Ascending aorta (tissue), 2 donors: ENCODE results near the gene ZNF124. TPM values are rescaled to one million over a fixed set of nuclear protein-coding genes. Genes with fewer than 3 reads are reported as not detected.
"Not testable (repeated sequence)": the region's sequence is repeated elsewhere in the genome, so short reads cannot be mapped to it uniquely, and the experiment has no call there.

ENCODE experiments used
- DNase-seq, 2 donors: peaks; one replicate each; pipeline ENCODE4 v3.0.0-alpha.2; 2019; ENCODE audit warnings: low spot score in 2 of 2
- H3K27ac ChIP-seq, 2 donors: fragments of 200-600 bp; sonication (generic); one replicate each; pipeline ENCODE4 v1.5.1; 2016 to 2017; ENCODE audit warnings: mild to moderate bottlenecking in 1 of 2
- H3K27me3 ChIP-seq: fragments of 200-600 bp; sonication (generic); one replicate; pipeline ENCODE4 v1.5.1; 2017
- H3K36me3 ChIP-seq, 2 donors: fragments of 200-600 bp; sonication (generic); one replicate each; pipeline ENCODE4 v1.5.1; 2016
- H3K4me1 ChIP-seq, 2 donors: fragments of 200-600 bp; sonication (generic); one replicate each; pipeline ENCODE4 v1.5.1; 2016 to 2017; ENCODE audit warnings: mild to moderate bottlenecking in 1 of 2
- H3K4me3 ChIP-seq, 2 donors: fragments of 200-600 bp; sonication (generic); one replicate each; pipeline ENCODE4 v1.5.1; 2016 to 2017; ENCODE audit warnings: mild to moderate bottlenecking in 1 of 2
- H3K9me3 ChIP-seq, 2 donors: fragments of 200-600 bp; sonication (generic); one replicate each; pipeline ENCODE4 v1.5.1; 2016
- CTCF ChIP-seq, 3 experiments: fragments of 200-600 bp in 2 of 3; fragments of 450-650 bp in 1 of 3; sonication (generic) in 2 of 3; IDR thresholded peaks; one replicate each; pipeline ENCODE4 v1.5.1; 2016 to 2019; ENCODE audit warnings: antibody characterized with exemption in 3 of 3, mild to moderate bottlenecking in 1 of 3, moderate library complexity in 1 of 3
- intact Hi-C: fragments of 100-400 bp; cut with DNase I; formaldehyde crosslinking; loops from one replicate; pipeline ENCODE4 v1.15.1; 2023
- total RNA-seq: library from RNA; depleted of rRNA; stranded (reverse); fragments of >200 nt; gene quantifications from one replicate; pipeline ENCODE4 v1.1.0, GENCODE V29; 2016

The ZNF124 gene
- total RNA-seq, 1 donor from 2014 or later, result 33.1 TPM

GRCh38 chr1:247182994-247183393 lies 11.2 kb upstream of the ZNF124 start:
- TF ChIP-seq CTCF (IDR thresholded peaks at IDR 0.05), result no peak
- H3K27me3 ChIP-seq, result no peaks in the 10 kb centered on the region
- no peak for DNase-seq
- H3K4me3 ChIP-seq, result no peak overlapping the region
- no peak overlapping the region for H3K27ac ChIP-seq
- intact Hi-C loops, result no loop called here
- no peaks in the 10 kb centered on the region for H3K4me1 ChIP-seq
- peaks cover 14 to 44% of the 10 kb centered on the region in 2 donors for H3K9me3 ChIP-seq
- peaks cover 0 to 10% of the 10 kb centered on the region in 2 donors for H3K36me3 ChIP-seq

GRCh38 chr1:247180581-247180980 lies 8.8 kb upstream of the ZNF124 start:
- intact Hi-C loops, result no loop called here
- H3K36me3 ChIP-seq, result no peaks in the 10 kb centered on the region
- DNase-seq, result no peak
- peaks cover 14 to 19% of the 10 kb centered on the region in 2 donors for H3K9me3 ChIP-seq
- no peak for TF ChIP-seq CTCF (IDR thresholded peaks at IDR 0.05)
- H3K27me3 ChIP-seq, result no peaks in the 10 kb centered on the region
- H3K4me1 ChIP-seq, result no peaks in the 10 kb centered on the region
- no peak overlapping the region for H3K4me3 ChIP-seq
- H3K27ac ChIP-seq, result no peak overlapping the region

- no peak overlapping the region for H3K4me3 ChIP-seq
- no peaks in the 10 kb centered on the region for H3K27me3 ChIP-seq
- no peak for DNase-seq
- no peaks in the 10 kb centered on the region for H3K36me3 ChIP-seq
- TF ChIP-seq CTCF (IDR thresholded peaks at IDR 0.05), result no peak
- H3K27ac ChIP-seq, result no peak overlapping the region
- no peaks in the 10 kb centered on the region for H3K9me3 ChIP-seq
- H3K4me1 ChIP-seq, result no peaks in the 10 kb centered on the region
- intact Hi-C loops, result no loop called here
Measured at GRCh38 chr1:247177755-247178154, 5.9 kb upstream of the ZNF124 start.

- Histone ChIP-seq H3K9me3 (no peaks in the 10 kb centered on the region), H3K4me1 (no peaks in the 10 kb centered on the region), H3K36me3 (no peaks in the 10 kb centered on the region), H3K4me3 (no peak overlapping the region), H3K27ac (no peak overlapping the region), H3K27me3 (no peaks in the 10 kb centered on the region)
- intact Hi-C loops, result no loop called here
- no peak for TF ChIP-seq CTCF (IDR thresholded peaks at IDR 0.05)
- DNase-seq, result no peak
Measured at GRCh38 chr1:247175458-247175857, 3.6 kb upstream of the ZNF124 start.

- no peak for DNase-seq
- Histone ChIP-seq H3K4me1 (no peaks in the 10 kb centered on the region), H3K36me3 (no peaks in the 10 kb centered on the region), H3K27me3 (no peaks in the 10 kb centered on the region), H3K9me3 (no peaks in the 10 kb centered on the region), H3K4me3 (no peak overlapping the region), H3K27ac (no peak overlapping the region)
- TF ChIP-seq CTCF (IDR thresholded peaks at IDR 0.05), result no peak
- intact Hi-C loops, result loop anchor here (5.0 kb wide), 2 partner anchors 39 to 61 kb away; no protein-coding TSS in a partner anchor
Measured at GRCh38 chr1:247173431-247173830, 1.6 kb upstream of the ZNF124 start.

GRCh38 chr1:247172996-247173395 lies 1.2 kb upstream of the ZNF124 start:
- no peak for DNase-seq
- intact Hi-C loops, result loop anchor here (5.0 kb wide), 2 partner anchors 39 to 61 kb away; no protein-coding TSS in a partner anchor
- Histone ChIP-seq H3K27ac (no peak overlapping the region), H3K4me3 (no peak overlapping the region), H3K27me3 (no peaks in the 10 kb centered on the region), H3K9me3 (no peaks in the 10 kb centered on the region), H3K4me1 (no peaks in the 10 kb centered on the region), H3K36me3 (no peaks in the 10 kb centered on the region)
- no peak for TF ChIP-seq CTCF (IDR thresholded peaks at IDR 0.05)

GRCh38 chr1:247171443-247171842 lies 377 bp downstream of the ZNF124 start:
- H3K4me1 ChIP-seq, H3K36me3 ChIP-seq, H3K27ac ChIP-seq, H3K4me3 ChIP-seq, H3K9me3 ChIP-seq, DNase-seq, H3K27me3 ChIP-seq: not testable (repeated sequence)
- intact Hi-C loops, result loop anchor here (5.0 kb wide), 2 partner anchors 41 to 59 kb away; no protein-coding TSS in a partner anchor
